DMS 273 treated with DMSO at 0.1 percent for 48 hours (cell line): ENCODE measurements around the gene AK4.

ENCODE experiments used
- DNase-seq: peaks from one replicate; lab custom pipeline; 2025; lab: John Stamatoyannopoulos, UW

Gene AK4

DNA sequence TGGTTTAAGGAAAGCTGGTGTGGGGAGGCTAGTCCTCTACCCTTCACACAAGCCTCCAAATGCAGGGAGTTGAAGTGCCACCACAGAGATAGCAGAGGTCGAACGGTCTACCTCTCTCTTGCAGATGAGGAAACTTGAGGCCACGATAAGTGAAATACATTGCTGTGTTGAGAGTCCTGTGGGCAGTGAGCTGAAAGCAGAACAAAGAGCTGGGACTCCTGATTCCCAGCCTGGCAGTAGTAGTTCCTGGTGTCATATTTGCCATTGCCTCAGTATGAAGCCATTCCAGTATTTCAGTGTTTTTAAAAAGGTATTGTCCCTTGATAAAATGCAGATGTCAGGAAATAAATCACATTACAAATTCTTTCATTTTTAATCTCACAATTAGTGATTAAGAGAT lies 28.6 kb downstream of the AK4 start:
- no peak for DNase-seq

DNA sequence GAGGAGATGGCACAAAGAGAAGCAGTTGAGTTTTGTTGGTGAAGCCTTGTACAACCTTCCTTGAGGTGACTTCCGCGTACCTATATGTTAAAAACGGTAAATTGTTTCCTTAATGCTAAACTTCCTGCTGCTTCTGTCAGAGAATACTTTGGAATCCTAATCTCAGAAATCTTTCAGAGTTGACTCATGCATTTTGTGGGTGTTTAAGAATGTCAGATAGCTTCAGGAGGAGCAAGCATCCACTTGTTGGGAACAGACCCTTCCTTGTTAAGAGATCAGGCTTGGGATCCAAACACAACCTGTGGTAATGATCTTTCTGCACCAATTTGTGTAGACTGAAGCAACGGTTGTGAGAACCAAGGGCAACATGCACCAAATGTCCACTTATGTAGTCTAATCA lies 29.5 kb downstream of the AK4 start:
- DNase-seq: no peak

- DNase-seq: no peak
Measured at GRCh38 chr1:65178235-65178634, 30.2 kb downstream of the AK4 start.

- no peak for DNase-seq
Measured at GRCh38 chr1:65179148-65179547, 31.1 kb downstream of the AK4 start.

- no peak for DNase-seq
Measured at GRCh38 chr1:65180977-65181376, 33.0 kb downstream of the AK4 start.

GRCh38 chr1:65182658-65183268 lies 34.8 kb downstream of the AK4 start:
- DNase-seq: no peak

DNA sequence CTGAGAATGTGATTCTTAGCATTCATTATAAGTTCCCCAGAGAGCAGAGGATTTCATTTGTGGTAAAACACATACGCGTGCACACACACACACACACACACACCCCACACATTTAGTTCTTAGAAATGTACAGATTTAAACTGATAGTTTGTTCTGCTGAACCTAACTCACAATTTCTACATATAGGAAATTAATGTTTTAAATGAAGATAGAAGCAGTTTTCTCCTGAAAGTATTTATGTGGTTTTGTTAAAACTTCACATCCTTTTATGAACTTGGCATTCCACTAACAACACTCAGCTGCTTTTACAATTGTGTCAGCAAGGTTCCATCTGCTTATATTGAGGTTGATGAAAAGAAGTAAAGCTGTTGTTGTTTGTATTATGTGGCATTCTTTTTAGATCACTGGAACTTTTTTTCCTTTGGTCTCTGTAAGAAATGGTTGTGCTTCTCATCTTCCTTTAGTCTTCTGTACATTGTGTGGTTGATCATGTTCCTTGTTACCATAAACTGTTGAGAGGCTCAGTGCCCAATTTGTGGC lies 41.6 kb downstream of the AK4 start:
- DNase-seq: no peak

DNA sequence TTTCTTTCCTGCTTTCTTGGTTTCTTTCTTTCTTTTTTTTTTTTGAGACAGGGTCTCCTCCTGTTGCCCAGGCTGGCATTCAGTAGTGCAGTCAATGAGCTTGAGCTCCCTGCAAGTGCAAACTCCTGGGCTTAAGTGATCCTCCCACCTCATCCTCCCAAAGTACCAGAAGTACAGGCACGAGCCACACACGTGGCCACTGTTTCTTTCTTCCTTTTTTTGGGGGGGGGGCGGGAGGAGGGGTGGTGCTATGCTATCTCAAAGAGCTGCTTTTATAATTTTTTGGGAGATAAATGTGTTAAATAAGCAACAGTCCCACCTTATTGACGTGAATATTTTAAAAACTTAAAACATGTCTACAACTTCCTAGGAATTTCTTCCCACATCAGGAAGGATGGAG lies 42.2 kb downstream of the AK4 start:
- no peak for DNase-seq

DNA sequence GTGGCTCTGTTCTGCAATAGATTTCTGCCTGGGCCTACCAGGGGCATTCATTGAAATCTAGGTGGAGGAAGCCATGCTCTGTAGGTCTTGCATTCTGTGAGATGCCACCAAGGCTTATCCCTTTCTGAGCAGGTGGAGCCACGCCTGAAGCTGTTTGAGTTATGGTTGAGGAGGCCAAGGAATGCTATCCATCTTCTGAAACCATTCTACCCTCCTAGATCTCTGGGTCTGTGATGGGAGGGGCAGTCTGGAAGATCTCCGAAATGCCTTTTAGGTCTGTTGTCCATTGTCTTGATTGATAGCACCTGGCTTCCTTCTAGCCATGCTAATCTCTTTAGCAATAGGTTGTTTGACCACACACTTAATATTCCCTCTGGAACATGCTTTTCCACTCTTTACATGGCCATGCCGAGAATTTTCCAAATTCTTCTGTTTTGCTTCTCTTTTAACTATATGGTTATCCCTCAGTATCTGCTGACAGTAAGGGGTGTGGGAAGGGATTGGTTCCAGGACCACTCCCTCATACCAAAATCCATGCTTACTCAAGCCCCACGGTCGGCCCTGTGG lies 45.2 kb downstream of the AK4 start:
- DNase-seq: no peak

- DNase-seq: peak; percentile 67
Measured at GRCh38 chr1:65195495-65196417, 47.8 kb downstream of the AK4 start.

DNA sequence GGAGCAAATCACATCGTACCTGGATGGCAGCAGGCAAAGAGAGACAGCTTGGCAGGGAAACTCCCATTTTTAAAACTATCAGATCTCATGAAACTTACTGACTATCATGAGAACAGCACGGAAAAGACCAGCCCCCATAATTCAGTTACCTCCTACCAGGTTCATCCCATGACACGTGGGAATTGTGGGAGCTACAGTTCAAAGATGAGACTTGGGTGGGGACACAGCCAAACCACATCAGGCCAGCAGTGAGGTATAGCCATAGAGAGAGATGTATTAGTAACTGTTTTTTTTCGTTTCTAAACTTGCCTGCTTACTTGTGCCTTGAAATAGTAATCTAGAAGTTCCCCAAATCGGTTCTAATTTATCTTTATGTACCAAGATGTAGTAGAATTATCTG lies 48.9 kb downstream of the AK4 start:
- DNase-seq: peak; percentile 17

GRCh38 chr1:65197636-65198035 lies 49.6 kb downstream of the AK4 start:
- DNase-seq: no peak

GRCh38 chr1:65198096-65198495 lies 50.1 kb downstream of the AK4 start:
- no peak for DNase-seq

DNA sequence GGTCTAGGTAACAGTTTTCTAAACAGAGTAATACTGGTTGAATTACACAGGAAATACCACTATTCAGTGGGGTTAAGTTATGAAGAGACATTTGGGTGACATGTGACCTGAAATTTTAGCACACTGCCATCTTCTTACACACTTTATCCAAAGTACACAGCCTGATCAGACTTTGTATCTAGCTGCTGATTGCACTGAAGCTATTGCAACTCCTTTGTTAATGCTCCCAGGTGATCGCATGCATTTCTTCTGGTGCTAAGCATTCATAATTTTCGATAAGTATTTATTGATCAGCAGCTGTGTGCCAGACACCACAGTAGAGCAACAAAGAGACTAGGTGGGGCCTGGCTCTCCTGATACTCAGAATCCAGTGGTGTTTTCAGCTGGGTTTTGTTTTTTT lies 52.4 kb downstream of the AK4 start:
- no peak for DNase-seq

DNA sequence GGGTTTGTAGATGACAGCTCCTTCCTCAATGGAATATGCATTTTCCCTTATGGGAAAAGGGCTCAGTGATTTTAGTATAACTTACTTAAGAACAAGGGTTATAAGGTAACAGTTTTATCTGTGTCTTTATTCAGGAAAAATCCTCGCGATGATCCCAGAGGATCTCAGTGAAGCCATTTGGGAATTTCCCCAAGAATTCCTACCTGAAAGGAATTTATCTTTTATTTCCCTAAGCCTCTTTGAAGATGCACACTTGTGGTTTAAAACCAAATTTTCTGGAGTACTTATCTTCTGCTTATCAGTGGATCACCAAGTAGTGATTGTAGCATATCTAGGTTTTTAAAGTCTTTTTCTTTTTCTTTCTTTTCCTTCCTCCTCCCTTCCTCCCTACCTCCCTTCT lies 58.8 kb downstream of the AK4 start:
- DNase-seq: no peak

DNA sequence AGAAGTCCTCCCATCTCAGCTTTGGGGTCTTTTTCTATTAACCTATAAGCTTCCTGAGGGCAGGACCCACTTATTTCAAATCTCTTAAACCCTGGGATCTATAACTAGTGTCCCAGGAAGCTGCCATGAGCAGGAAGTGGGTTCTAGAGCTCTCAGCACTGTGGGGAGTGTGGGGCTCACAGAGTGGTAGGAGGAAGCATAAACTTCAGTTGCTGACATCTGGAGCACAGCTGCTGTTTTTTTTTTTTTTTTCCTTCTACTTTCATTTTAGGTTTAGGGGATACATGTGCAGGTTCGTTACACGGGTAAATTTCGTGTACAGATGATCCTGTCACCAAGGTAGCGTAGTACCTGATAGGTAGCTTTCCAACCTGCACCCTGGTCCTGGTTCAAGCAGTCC lies 59.3 kb downstream of the AK4 start:
- no peak for DNase-seq

GRCh38 chr1:65208563-65208973 lies 60.6 kb downstream of the AK4 start:
- DNase-seq: no peak

DNA sequence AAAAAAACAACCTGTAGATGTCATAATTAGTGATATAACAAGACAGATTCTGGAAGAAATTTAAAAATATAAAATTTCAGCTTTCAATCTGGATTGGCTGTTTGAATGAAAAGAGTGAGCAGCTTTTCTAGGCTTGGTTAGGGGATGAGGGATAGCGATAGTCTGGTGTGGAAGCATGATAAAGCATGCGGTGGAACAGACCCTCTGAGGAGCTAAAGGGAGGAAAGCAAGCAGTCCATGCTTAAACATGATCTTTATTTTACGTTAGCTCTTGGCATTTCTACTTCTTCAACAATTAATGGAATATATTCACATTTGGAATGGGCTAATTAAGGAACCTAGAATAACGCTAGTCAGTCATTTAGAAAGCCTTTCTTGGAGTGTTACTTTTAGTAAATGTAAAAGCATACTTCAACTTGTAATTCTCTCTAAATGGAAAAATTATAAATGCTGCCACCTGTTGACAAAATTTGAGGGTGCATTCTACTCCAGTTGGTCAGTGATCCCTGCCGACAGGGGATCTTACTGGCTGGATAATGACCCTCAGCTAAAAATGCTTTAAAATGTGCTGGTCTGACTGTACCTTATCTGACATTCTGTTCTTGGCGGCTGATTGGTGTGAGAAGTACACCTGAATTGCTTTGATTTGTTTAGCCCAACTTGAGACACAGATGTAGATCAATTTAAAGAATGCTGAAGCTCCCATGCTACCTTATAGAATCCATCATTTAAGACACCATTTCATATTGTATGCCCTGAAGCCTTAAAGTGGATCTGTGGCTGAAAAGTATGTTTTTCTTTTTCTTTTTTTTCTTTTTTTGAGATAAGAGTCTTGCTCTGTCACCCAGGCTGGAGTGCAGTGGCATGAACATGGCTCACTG lies 61.2 kb downstream of the AK4 start:
- peak; percentile 38 for DNase-seq

GRCh38 chr1:65210325-65210724 lies 62.3 kb downstream of the AK4 start:
- no peak for DNase-seq

GRCh38 chr1:65211331-65211730 lies 63.3 kb downstream of the AK4 start:
- no peak for DNase-seq

DNA sequence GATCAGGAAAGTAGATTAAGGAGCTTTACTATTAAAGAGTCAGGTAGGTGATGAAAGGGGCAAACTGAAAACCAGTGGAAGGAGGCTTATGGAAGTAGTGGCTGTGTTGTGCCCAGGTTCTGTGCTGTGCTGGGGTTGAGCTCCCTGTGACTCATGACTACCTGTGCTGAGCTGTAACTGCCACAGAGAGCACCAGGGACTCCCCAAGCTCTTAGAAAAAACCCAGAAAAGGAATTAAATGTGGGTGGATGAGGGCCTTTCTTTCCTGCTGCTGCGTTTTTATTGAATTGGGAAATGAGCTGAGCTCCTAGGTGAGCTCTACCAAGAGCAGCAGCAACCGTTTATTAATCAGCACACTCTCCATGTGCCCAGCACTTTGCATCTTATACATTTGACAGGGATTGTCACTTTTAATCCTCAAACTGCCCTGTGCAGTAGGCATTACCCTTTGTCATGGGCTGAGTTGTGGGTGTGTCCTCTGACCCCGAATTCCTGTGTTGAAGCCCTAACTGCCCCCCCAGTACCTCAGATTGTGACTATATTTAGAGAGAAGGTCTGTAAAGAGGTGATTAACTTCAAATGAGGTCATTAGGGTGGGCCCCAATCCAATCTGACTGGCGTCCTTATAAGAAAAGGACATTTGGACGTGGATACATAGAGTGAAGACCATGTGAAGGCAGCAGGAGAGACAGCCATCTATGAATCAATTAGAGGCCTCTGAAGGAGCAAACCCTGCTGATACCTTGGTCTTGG lies 65.4 kb downstream of the AK4 start:
- DNase-seq: no peak
